ENCODE data around the gene PDGFC. TPM values are rescaled to one million over a fixed set of nuclear protein-coding genes. Genes with fewer than 3 reads are reported as not detected.

The PDGFC gene
- total RNA-seq, 1 donor: 145 TPM

GRCh38 chr4:156811286-156811685 lies 160.3 kb downstream of the PDGFC start:
- Histone ChIP-seq H3K36me3 (ENCODE audit: insufficient read depth, low read length) (peaks cover 5% of the 10 kb centered on the region), H3K27ac (ENCODE audit: low read depth, low read length) (no peak overlapping the region), H2AFZ (ENCODE audit: low read length) (no peak overlapping the region), H3K27me3 (ENCODE audit: insufficient read depth, low read length) (no peaks in the 10 kb centered on the region), H4K20me1 (ENCODE audit: insufficient read depth, low read length) (no peaks in the 10 kb centered on the region), H3K4me3 (ENCODE audit: insufficient read depth, low read length) (no peak overlapping the region), H3K79me2 (ENCODE audit: insufficient read depth, low read length) (peaks cover 70% of the 10 kb centered on the region), H3K4me2 (ENCODE audit: insufficient read depth, low read length) (no peak overlapping the region), H3K4me1 (ENCODE audit: insufficient read depth, low read length) (no peaks in the 10 kb centered on the region), H3K9me3 (ENCODE audit: low read depth, low read length) (no peaks in the 10 kb centered on the region)
- DNase-seq (ENCODE audit: insufficient read length, low spot score, missing footprints): no peak
- TF ChIP-seq CTCF (IDR thresholded peaks at IDR 0.05; ENCODE audit: extremely low read depth, low read depth, low read length): no peak

DNA sequence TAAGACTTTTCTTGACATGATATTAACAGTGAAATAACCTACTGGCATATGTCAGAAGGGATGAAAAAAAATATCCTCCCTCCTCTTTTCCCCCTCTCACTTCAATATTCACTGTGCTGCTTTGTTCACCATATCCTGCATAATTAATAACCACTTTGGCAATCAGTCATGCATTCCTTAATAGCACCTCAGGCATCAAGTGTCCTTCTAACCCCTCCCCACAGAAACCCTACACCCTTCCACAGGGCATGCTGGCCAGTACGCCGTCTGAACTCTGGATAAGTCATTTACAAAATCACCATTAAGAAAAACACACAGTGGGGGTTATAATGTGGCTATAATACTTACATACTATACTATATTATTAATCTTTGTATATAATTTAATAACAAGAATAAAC lies 165.9 kb downstream of the PDGFC start:
- Histone ChIP-seq H3K4me1 (ENCODE audit: insufficient read depth, low read length) (peaks cover 23% of the 10 kb centered on the region), H3K9me3 (ENCODE audit: low read depth, low read length) (no peaks in the 10 kb centered on the region), H3K4me3 (ENCODE audit: insufficient read depth, low read length) (no peak overlapping the region), H4K20me1 (ENCODE audit: insufficient read depth, low read length) (no peaks in the 10 kb centered on the region), H2AFZ (ENCODE audit: low read length) (no peak overlapping the region), H3K79me2 (ENCODE audit: insufficient read depth, low read length) (peaks cover 47% of the 10 kb centered on the region), H3K27me3 (ENCODE audit: insufficient read depth, low read length) (no peaks in the 10 kb centered on the region), H3K27ac (ENCODE audit: low read depth, low read length) (no peak overlapping the region), H3K4me2 (ENCODE audit: insufficient read depth, low read length) (no peak overlapping the region), H3K36me3 (ENCODE audit: insufficient read depth, low read length) (peaks cover 8% of the 10 kb centered on the region)
- TF ChIP-seq CTCF (IDR thresholded peaks at IDR 0.05; ENCODE audit: extremely low read depth, low read depth, low read length): no peak
- no peak for DNase-seq (ENCODE audit: insufficient read length, low spot score, missing footprints)

DNA sequence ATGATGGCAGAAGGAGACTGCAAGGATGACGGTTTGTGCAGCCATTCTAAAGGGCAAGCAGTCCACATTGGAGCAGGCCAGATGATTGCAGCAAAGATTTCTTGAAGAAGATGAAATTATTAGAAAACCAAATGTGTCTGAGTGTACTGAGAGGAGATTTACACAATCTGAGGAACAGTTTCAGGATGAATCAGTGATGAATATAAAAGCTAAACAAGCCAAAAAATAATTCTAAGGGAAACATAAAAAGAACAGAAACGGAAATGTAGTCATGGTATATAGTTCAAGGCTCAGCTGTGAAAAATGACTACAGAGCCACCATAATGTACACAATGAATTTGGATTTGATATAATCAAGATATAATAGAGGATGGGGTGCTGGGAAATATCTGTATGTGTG lies 168.5 kb downstream of the PDGFC start:
- peaks cover 35% of the 10 kb centered on the region for H3K4me1 ChIP-seq (ENCODE audit: insufficient read depth, low read length)
- TF ChIP-seq CTCF (IDR thresholded peaks at IDR 0.05; ENCODE audit: extremely low read depth, low read depth, low read length): no peak
- H3K4me2 ChIP-seq (ENCODE audit: insufficient read depth, low read length): peak overlapping the region; percentile 68
- no peak overlapping the region for H3K4me3 ChIP-seq (ENCODE audit: insufficient read depth, low read length)
- peaks cover 44% of the 10 kb centered on the region for H3K79me2 ChIP-seq (ENCODE audit: insufficient read depth, low read length)
- no peaks in the 10 kb centered on the region for H4K20me1 ChIP-seq (ENCODE audit: insufficient read depth, low read length)
- no peaks in the 10 kb centered on the region for H3K27me3 ChIP-seq (ENCODE audit: insufficient read depth, low read length)
- peak; percentile 78 for DNase-seq (ENCODE audit: insufficient read length, low spot score, missing footprints)
- H2AFZ ChIP-seq (ENCODE audit: low read length): no peak overlapping the region
- peak overlapping the region; percentile 51 for H3K27ac ChIP-seq (ENCODE audit: low read depth, low read length)
- H3K9me3 ChIP-seq (ENCODE audit: low read depth, low read length): no peaks in the 10 kb centered on the region
- peaks cover 4% of the 10 kb centered on the region for H3K36me3 ChIP-seq (ENCODE audit: insufficient read depth, low read length)

- Histone ChIP-seq H3K4me3 (ENCODE audit: insufficient read depth, low read length) (no peak overlapping the region), H3K36me3 (ENCODE audit: insufficient read depth, low read length) (peaks cover 4% of the 10 kb centered on the region)
- TF ChIP-seq CTCF (IDR thresholded peaks at IDR 0.05; ENCODE audit: extremely low read depth, low read depth, low read length): no peak
Observed at GRCh38 chr4:156800463-156800862, 171.1 kb downstream of the PDGFC start.

More at GRCh38 chr4:156800463-156800862, 171.1 kb downstream of the PDGFC start:
- H3K79me2 ChIP-seq (ENCODE audit: insufficient read depth, low read length): peaks cover 58% of the 10 kb centered on the region
- no peak overlapping the region for H3K4me2 ChIP-seq (ENCODE audit: insufficient read depth, low read length)
- H3K4me1 ChIP-seq (ENCODE audit: insufficient read depth, low read length): peaks cover 35% of the 10 kb centered on the region
- no peak overlapping the region for H2AFZ ChIP-seq (ENCODE audit: low read length)
- no peaks in the 10 kb centered on the region for H3K27me3 ChIP-seq (ENCODE audit: insufficient read depth, low read length)
- H4K20me1 ChIP-seq (ENCODE audit: insufficient read depth, low read length): no peaks in the 10 kb centered on the region
- H3K27ac ChIP-seq (ENCODE audit: low read depth, low read length): no peak overlapping the region
- DNase-seq (ENCODE audit: insufficient read length, low spot score, missing footprints): no peak
- no peaks in the 10 kb centered on the region for H3K9me3 ChIP-seq (ENCODE audit: low read depth, low read length)
